OCI-LY3 (cell line): ENCODE data around the gene MBD6.

ENCODE experiments used
- H2AFZ ChIP-seq: fragments of 200-600, 300-600 bp; shearing (Covaris generic); 2 replicates; pipeline ENCODE4 v1.6.0; 2014; ENCODE audit warnings: antibody characterized with exemption, low read depth, low read length
- H3K27ac ChIP-seq: fragments of 200-600, 300-600 bp; sonication (generic); 2 replicates; pipeline ENCODE4 v1.5.1; 2014; ENCODE audit warnings: mild to moderate bottlenecking, low read length, moderate library complexity, mixed read lengths
- H3K27me3 ChIP-seq: fragments of 200-600, 300-600 bp; sonication (generic); 2 replicates; pipeline ENCODE4 v1.6.1; 2014; ENCODE audit warnings: low read depth, low read length, mixed read lengths
- H3K36me3 ChIP-seq: fragments of 200-600, 300-600 bp; sonication (generic); replicated peaks from 2 replicates; pipeline ENCODE3; 2014; ENCODE audit warnings: low read depth, low read length, mixed read lengths
- H3K4me1 ChIP-seq: fragments of 300-600, 200-600 bp; sonication (generic); 2 replicates; pipeline ENCODE4 v1.6.1; 2014; ENCODE audit warnings: low read length, mixed read lengths
- H3K4me2 ChIP-seq: fragments of 200-600, 300-600 bp; sonication (generic); 2 replicates; pipeline ENCODE4 v1.6.1; 2014; ENCODE audit warnings: low read length, mixed read lengths
- H3K4me3 ChIP-seq: fragments of 300-600, 200-600 bp; sonication (generic); 2 replicates; pipeline ENCODE4 v1.5.1; 2014; ENCODE audit warnings: antibody characterized with exemption, mild to moderate bottlenecking, low read length, moderate library complexity
- H3K79me2 ChIP-seq: fragments of 300-600, 200-600 bp; shearing (Covaris generic); 2 replicates; pipeline ENCODE4 v1.6.1; 2014; ENCODE audit warnings: mild to moderate bottlenecking, low read length, mixed read lengths
- H3K9ac ChIP-seq: fragments of 300-600, 200-600 bp; shearing (Covaris generic); 2 replicates; pipeline ENCODE4 v1.6.0; 2014; ENCODE audit warnings: mild to moderate bottlenecking, low read length, moderate library complexity
- H3K9me3 ChIP-seq: fragments of 200-600, 300-600 bp; shearing (Covaris generic); 2 replicates; pipeline ENCODE4 v1.6.1; 2014; ENCODE audit warnings: low read length, mixed read lengths; ENCODE audit not compliant: insufficient read depth
- H4K20me1 ChIP-seq: fragments of 200-600, 300-600 bp; sonication (generic); 2 replicates; pipeline ENCODE4 v1.6.1; 2016; ENCODE audit warnings: low read length, mixed read lengths; ENCODE audit not compliant: insufficient read depth
- CTCF ChIP-seq: fragments of 200-600, 300-600 bp; sonication (generic); IDR thresholded peaks from 2 replicates; pipeline ENCODE4 v1.5.1; 2014; ENCODE audit warnings: antibody characterized with exemption, low read length, low read depth
- EZH2phosphoT487 ChIP-seq: fragments of 200-600 bp; shearing (Covaris generic); IDR thresholded peaks from 2 replicates; pipeline ENCODE4 v1.6.1; 2018; ENCODE audit warnings: antibody characterized with exemption, mixed run types, low read depth

MBD6 gene

GRCh38 chr12:57539134-57539768, 16.6 kb downstream of the MBD6 start:
- no peak overlapping the region for H3K4me3 ChIP-seq
- no peaks in the 10 kb centered on the region for H3K27me3 ChIP-seq
- no peaks in the 10 kb centered on the region for H3K9me3 ChIP-seq
- no peak overlapping the region for H2AFZ ChIP-seq
- no peaks in the 10 kb centered on the region for H3K79me2 ChIP-seq
- H3K4me2 ChIP-seq = no peak overlapping the region
- H4K20me1 ChIP-seq = no peaks in the 10 kb centered on the region
- H3K9ac ChIP-seq = no peak overlapping the region
- peaks cover 12% of the 10 kb centered on the region for H3K36me3 ChIP-seq
- H3K27ac ChIP-seq = no peak overlapping the region
- no peaks in the 10 kb centered on the region for H3K4me1 ChIP-seq
- no peak for TF ChIP-seq EZH2phosphoT487
- no peak for TF ChIP-seq CTCF

- Histone ChIP-seq H3K9me3 (no peaks in the 10 kb centered on the region), H2AFZ (no peak overlapping the region), H3K36me3 (peaks cover 8% of the 10 kb centered on the region), H3K27me3 (no peaks in the 10 kb centered on the region), H3K4me1 (peaks cover 4% of the 10 kb centered on the region), H3K9ac (no peak overlapping the region), H3K4me3 (no peak overlapping the region), H3K27ac (no peak overlapping the region), H4K20me1 (no peaks in the 10 kb centered on the region), H3K79me2 (peaks cover 8% of the 10 kb centered on the region), H3K4me2 (no peak overlapping the region)
- no peak for TF ChIP-seq EZH2phosphoT487
- no peak for TF ChIP-seq CTCF
Observed at GRCh38 chr12:57541001-57541400, 18.4 kb downstream of the MBD6 start.

- H3K27me3 ChIP-seq = no peaks in the 10 kb centered on the region
- no peak overlapping the region for H3K27ac ChIP-seq
- H3K9ac ChIP-seq = no peak overlapping the region
- no peak overlapping the region for H3K4me3 ChIP-seq
- no peaks in the 10 kb centered on the region for H4K20me1 ChIP-seq
- H3K4me1 ChIP-seq = peaks cover 7% of the 10 kb centered on the region
- H3K79me2 ChIP-seq = peaks cover 15% of the 10 kb centered on the region
- peaks cover 8% of the 10 kb centered on the region for H3K36me3 ChIP-seq
- no peak overlapping the region for H3K4me2 ChIP-seq
- H2AFZ ChIP-seq = no peak overlapping the region
- no peak for TF ChIP-seq EZH2phosphoT487
- TF ChIP-seq CTCF = no peak
- no peaks in the 10 kb centered on the region for H3K9me3 ChIP-seq
Observed at GRCh38 chr12:57541717-57542116, 19.1 kb downstream of the MBD6 start.

- no peak overlapping the region for H3K9ac ChIP-seq
- H3K4me3 ChIP-seq = no peak overlapping the region
- H3K36me3 ChIP-seq = peaks cover 8% of the 10 kb centered on the region
- H2AFZ ChIP-seq = no peak overlapping the region
- no peaks in the 10 kb centered on the region for H3K27me3 ChIP-seq
- H3K4me1 ChIP-seq = peaks cover 13% of the 10 kb centered on the region
- no peaks in the 10 kb centered on the region for H3K9me3 ChIP-seq
- no peak for TF ChIP-seq CTCF
- no peak for TF ChIP-seq EZH2phosphoT487
- H3K27ac ChIP-seq = no peak overlapping the region
- H4K20me1 ChIP-seq = no peaks in the 10 kb centered on the region
- peaks cover 17% of the 10 kb centered on the region for H3K79me2 ChIP-seq
- H3K4me2 ChIP-seq = no peak overlapping the region
Observed at GRCh38 chr12:57543581-57543980, 21.0 kb downstream of the MBD6 start.
